OCI-M2 (cell line): Measurements from ENCODE around the gene NDUFV2.
"Not testable (repeated sequence)": the region's sequence is repeated elsewhere in the genome, so short reads cannot be mapped to it uniquely, and the experiment has no call there.

Experiments used
- DNase-seq: peaks from one replicate; lab custom pipeline; 2025; ENCODE audit not compliant: unreplicated experiment; lab: John Stamatoyannopoulos, UW

Gene NDUFV2

DNA sequence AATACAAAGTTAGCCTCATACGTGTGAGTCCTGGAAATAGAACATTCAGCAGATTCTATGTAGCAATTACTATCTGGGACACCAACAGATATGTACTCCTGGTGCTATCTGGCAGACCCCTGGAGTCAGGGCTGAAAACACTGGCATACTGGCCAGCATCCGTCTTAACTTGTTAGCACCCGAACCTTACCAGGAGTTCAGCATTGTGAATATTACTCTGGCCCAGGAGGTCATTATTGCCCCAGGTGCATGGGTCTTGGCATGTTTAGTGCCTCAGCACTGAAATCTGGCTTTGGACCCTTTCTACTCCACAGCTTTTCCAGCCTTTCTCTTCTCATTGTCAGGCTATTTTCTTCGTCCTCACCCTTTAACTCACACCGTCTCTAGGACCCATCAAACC is 11.9 kb upstream of the NDUFV2 start:
- DNase-seq: no peak

DNA sequence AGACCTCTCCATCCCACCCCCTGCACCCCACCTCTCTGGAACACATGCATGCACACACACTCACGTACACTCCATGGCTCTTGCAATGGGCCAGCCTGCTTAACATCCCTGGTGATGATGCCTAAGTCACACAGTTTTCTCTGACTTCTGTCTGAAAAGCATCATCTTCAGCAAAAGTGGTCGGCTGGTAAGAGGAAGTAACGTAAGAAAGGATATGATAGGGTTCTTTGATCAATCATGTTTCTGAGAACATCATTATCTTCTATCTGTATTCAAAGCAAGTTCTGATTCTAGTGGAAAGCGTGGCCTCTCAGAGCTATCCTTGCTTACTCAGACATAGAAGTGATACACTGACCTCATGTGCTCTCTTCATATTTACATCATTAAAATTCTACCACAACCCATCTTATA is 11.4 kb upstream of the NDUFV2 start:
- no peak for DNase-seq

DNA sequence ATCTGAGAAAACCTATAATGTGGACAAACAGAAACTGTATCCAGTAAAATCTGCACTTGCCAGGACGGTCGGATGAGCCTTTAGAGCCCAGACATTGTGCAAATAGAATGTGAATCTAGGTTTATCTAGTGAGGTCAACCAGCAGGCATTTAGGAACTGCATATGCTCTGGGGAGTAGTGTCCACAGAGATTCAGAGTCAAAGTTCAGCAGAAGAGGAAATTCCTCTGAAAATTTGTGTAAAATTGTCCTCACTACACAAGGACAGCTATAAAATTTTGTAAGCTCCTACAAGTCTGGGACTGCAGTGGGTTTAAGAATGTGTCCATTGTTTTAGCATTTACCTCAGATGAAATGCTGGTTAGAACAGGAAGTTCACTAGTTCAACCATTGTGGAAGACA is 9.8 kb upstream of the NDUFV2 start:
- DNase-seq: no peak

DNA sequence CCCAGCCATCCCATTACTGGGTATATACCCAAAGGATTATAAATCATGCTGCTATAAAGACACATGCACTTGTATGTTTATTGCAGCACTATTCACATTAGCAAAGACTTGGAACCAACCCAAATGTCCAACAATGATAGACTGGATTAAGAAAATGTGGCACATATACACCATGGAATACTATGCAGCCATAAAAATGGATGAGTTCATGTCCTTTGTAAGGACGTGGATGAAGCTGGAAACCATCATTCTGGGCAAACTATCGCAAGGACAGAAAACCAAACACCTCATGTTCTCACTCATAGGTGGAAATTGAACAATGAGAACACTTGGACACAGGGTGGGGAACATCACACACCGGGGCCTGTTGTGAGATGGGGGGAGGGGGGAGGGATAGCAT is 9.4 kb upstream of the NDUFV2 start:
- DNase-seq: not testable (repeated sequence)

DNA sequence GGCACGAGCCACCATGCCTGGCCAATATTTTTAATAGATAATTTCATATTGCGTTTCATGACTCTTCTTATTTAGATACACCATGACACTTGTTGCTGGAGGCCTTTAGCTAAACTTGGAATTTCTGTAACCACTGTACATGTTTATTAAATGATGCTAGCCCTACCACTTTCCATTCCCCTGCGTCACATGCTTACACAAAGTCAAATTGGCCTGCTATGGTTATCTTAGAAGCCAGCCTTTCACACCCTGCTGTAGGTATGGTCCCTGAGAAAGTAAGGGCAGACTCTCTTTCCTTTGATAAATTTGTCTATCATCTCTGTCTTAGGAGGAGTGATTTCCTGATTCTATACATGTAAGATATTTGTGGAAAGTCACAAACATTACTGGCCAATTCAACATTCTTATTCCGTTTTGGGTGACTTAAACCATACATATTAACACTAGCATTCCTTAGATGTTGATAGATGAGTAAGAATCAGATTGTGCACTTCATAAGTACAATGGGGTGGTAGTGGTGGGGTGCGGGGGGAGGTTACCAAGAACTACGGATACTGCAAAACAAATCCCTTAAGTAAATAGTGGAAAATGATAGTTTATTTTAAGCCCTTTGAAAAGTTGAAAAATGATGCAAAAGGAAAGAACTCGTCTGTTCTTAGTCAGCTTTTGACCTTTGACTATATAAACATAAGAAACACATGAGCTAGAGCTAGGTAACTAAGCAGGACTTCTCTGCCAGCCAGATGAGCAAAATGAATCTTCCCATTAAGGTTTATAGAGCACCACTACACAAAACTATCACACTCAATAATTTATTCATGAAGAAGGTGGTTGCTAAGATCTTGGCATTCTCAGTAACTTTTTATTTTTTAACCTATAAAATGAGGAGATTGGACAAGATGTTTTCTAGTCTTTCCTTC is 7.9 kb upstream of the NDUFV2 start:
- DNase-seq: no peak

DNA sequence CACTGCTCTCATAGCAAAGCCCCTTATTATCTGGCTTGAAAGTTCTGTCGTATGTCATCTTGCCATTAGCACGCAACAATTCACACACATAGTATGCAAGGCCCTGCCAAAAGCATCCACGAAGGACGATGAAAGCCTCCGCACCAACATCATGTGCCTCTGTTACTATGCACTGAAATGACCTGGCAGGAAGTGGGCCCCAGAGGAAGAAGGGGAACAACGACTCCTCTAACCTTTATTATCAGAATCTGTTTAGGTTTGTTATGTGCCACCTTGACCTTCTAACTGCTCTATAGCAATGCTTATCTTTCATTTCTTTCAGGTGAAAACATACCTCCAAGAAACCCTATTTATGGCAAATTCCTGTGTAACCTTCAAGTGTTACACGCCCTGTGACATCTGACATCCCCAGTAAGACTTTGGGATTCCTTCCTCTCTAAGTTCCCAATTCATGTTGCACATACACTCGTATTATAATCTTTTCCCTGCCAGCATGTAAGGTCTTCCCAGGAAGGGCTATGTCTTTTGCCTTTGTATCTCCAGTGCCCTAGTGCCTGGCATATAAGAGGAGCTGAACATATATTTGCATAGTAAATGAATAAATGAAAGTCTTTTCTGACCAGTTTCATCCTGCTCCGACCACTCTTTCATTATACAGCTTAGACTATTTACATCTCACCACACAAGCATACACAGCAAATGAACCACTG is 7.0 kb upstream of the NDUFV2 start:
- DNase-seq: no peak

DNA sequence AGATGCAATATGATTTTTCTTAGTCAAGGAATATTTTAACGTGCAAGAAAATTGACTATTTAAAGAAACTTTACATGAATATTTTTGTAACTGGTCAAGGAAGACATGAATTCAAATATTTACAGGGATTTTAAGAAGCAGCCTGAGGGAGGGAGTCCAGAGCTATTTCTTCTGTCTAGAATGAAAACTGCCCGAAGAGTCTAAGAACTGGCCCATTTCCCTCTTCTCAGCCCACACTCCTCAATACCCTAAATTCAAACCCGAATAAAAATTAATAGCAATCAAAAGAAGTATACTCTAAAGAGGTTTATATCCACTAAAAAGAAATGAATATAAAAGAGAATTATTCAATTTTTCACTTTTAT is 6.5 kb upstream of the NDUFV2 start:
- no peak for DNase-seq

DNA sequence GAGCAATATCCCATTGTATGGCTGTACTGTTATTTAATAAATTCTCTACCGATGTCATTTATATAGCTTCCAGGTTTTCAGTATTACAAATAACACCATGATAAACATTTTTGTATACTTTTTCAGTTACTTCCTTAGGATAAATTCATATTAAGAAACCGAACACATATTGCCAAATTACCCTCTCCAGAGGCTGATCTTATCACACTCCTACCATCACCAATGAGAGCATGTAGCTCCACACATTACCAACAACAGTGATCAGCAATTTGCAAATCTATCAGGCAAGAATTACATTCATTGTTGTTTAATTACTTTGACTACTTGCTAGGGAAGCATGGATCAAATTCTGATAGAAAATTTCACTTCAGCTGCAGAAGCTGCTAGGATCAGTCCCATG is 5.8 kb upstream of the NDUFV2 start:
- DNase-seq: no peak

DNA sequence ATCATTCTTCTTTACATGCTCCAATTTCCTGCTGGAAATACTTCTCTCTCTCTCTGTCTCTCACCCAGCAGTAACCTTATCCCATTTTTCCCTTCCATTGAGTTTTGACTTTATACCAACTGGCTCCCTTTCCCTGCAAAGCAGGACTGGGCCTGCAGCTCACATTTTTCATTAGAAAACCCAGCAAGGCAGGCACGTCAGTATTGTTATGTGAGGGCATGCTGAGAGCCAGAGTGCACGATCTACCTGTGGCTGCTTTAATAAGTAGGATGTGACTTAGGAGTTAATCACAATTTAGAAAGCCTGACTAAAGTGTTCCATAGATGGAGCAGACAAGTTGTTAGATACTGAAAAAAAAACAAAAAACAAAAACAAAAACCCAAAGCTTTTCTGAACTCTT is 5.2 kb upstream of the NDUFV2 start:
- DNase-seq: no peak

DNA sequence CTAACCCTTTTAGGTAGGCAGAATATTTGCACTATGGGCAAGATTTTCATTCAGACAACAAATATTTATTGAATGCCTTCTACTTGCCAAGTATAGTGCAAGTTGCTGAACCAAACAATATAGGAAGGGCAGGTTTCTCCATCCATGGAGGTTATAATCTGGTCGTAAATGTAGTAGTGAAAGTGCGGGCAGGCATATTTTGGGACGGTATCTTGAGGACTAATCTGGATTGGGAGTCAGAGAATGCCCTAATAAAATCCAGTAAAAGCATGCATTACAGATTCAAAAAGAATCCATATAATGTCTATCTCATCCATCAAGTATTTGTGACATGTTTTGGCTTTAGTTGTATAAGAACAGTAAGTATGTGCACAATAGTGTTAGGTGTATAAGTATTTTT is 1.7 kb upstream of the NDUFV2 start:
- no peak for DNase-seq

DNA sequence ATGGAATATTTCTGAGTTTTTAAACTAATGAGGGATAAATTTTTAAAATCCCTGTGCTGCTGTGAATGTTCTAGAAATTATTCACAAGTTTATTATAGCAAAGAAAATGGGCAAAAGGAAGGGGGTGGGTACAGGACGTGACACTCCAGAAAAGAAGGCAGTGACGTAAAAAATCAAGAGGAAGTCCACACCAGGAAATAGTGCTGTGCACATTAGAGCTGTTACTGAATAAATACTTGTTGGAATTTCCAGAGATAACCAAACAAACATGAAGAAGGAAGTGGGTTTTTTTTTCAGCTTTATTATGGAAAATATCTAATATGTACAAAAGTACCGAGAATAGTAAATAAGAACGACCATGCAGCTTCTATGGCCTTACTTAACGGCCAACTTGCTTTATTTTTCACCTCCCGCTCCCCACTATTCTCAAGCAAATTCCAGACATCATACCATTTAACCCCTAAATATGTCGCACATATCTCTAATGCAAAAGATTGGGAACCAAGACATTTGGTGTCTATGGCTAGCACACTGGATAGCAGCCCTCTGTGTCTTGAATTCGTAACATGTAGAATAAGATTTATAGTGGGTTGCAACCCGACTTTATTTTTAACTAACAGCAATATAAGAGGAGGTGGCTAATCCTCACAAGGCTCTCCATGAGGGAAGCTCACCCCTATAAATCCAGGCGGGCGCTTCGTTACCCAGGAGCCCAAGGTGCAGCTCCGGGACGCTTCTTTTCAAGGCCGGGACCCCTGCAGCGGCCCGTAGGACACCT is 580 bp upstream of the NDUFV2 start:
- DNase-seq: no peak

DNA sequence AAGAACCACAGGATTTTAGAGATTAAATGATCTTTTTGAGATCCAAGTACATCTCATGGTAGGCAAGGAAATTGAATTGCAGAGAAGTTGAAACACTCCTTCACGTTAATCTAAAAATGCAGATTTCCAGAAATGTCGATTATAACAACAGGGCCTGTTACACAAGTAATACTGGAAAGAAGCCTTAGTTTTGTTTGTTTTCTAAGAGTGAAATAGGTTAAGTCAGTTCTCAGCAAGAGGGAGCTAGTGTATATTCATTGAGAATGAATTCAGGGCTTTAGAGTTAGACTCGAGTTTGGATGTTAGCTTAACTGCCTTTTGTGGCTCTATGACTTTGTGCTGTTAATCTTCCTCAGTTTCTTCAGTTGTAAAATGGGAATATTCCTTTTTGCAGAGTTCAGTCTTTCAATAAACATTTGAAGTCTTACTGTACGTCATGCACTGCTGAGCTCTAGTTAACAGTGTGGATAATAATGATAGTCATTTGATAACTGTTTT is 926 bp downstream of the NDUFV2 start:
- no peak for DNase-seq

DNA sequence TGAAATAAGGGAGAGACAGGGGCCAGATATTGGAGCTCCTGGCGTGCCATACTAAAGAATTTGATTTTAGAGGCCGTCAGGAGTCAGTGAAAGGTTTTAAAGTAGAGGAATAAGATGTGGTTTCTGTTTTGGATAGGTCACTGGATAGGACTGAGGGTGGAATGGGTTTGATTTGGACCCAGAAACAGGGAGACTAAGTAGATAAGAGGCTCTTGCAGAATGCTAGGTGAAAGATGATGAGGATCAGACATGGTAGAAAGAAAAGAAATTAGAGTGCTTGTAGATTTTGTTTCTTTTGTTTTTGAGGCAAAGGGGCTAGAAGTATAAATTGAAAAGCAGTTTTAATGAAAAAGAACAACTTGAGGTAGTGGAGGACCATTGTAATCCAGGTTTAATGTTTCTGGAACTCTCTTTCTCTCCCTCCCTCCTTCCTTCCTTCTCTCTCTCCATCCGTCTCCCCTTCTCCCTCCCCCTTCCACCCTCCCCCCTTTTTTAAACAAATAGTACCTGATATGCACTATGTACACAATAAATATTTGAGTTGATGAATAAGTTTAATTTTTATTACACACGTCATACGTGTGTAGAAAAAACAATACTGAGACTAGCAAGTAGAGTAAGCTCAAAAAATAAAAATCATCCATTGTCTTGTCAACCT is 1.9 kb downstream of the NDUFV2 start:
- no peak for DNase-seq

DNA sequence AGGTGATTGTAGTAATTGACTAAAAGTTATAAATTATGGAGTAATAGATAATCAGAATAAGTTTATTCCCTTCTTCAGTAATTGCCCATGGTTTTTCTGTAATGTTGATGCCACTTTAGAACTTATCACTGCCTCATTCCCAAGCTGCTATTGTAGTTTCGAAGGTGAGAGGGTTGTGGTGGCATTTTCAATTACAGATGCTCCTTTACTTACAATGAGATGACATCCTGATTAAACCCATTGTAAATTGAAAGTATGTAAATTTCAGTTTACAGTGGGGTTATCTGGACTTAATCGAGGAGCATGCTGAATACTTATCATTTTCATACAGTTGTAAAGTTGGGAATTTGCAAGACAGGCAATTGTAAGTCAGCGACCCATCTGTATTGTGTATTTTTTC is 2.9 kb downstream of the NDUFV2 start:
- DNase-seq: no peak

DNA sequence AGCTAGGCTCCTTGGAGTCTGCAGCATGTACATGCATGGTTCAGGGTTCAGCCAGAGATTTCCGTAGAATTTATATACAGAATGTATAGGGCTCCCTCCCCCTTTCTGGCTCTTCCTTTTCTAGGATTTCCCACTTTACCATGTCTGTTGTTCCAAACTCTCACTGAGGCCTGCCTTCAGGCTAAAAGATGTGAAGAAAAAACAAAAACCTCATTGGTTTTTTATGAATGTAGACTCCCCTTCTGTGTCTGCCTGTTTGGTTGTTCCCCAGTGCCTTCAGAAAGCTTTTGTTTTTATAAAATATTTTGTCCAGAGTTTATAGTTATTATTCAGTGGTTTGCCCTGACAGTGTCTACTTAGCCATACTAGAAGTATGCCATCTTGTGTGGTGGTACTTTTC is 3.6 kb downstream of the NDUFV2 start:
- no peak for DNase-seq

DNA sequence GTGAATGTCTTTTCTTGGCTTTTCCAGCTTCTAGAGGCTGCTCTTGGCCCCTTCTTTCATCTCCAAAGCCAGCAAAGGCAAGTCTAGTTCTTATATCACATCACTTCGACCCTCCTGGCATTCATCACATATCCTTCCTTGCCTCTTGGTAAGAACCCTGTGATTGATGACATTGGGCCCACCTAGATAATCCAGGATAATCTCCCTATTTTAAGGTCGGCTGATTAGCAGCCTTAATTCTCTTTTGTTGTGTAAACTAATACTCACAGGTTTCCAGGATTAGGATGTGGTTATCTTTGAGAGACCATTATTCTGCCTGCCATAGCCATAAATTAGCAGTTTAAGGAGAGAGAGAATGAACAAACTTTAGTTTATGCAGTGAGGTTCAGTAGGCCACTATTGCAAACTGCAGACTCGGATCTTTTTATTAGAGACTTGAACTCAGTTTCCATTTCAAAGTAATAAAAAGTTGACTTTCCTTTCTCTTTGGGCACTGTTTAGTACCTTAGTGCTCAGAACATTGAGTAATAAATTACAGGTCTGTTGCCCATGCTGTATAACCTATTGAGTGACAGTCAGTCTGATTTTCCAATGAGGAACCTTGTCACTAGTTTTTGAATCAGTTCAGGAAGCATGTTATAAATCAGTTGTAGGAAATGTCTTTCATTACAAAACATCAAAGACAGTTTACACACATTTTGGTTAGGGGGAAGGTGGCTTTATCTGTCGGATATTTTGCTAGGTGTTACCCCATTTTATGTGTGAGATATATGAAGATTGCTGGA is 4.5 kb downstream of the NDUFV2 start:
- DNase-seq: no peak

DNA sequence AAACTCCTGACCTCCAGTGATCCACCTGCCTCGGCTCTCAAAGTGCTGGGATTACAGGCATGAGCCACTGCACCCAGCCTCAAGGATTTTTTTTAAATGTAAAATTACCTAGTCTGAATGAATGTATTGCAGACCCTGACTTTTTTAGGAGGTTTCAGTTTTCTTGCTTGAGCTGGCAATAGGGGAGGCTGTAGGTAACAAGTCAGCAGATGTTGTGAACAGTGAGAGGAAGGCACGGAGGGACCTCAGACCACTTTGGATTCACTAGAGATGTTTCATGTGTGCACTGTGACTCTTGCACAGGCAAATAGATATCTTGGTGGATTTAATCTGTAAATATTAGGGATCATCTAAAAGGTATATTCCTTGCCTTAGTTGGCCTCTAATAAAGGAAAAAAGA is 6.4 kb downstream of the NDUFV2 start:
- no peak for DNase-seq

DNA sequence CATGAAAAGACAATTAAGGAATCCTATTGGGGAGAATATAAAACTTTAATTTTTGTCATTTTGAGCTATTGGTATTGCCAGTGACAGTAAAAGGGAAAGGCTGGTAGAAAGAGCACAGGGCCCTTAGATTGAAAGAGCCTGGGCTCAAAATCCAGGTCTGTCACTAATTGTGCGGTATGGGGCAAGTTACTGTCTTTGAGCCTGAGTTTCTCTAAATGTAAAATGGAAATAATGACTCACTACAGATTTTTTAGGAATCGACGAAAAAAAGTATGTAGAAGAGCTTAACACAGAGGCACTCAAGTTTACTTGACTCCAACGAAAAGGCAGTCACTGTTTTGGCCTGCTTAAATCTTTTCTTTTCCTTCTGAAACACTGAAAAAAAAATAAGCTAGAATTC is 7.0 kb downstream of the NDUFV2 start:
- DNase-seq: no peak

DNA sequence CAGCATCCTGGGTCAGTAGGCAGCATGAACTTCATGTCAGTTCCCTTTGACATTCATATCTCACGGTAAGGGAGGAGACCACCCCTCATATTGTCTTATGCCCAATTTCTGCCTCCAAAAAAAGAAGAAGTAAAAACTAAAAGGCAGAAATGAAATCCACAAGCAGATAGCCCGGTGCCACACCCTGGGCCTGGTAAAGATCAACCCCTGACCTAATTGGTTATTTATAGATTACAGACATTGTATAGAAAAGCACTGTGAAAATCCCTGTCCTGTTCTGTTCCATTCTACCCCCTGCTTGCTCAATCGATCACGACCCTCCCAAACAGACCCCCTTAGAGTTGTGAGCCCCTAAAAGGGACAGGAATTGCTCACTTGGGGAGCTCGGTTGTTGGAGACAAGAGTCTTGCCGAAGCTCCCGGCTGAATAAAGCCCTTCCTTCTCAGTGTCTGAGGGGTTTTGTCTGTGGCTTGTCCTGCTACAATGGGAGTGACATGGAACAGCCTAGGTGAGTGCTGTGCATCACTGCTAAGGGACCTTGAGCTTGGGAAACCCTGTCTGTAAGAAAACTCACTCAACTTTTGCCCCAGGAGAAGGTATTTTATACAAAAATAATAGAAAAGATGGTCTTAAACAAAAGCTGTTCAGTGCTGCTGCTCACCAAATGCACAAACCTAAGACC is 11.1 kb downstream of the NDUFV2 start:
- no peak for DNase-seq

DNA sequence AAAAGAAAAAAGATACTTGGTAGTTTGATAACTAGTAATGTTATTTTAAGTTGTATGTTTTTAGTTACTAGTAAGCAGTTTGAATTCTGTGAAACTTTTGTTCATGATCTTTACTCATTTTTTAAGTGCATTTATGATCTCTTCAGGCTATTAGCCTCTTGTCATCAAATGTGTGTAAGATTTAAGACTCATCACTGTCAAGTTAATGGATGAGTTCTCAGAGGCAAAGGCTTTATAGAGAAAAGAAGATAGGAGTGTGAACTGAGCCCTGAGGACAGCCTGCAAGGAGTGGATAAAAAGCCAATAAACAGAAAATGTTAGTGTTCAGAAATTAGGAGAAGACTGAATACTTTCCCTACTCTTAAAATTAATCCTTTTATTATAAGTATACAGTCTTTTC is 13.5 kb downstream of the NDUFV2 start:
- DNase-seq: no peak
